GM12878 (cell line): Measurements from ENCODE around the gene SNED1. TPM values are rescaled to one million over a fixed set of nuclear protein-coding genes. Genes with fewer than 3 reads are reported as not detected.

Source experiments
- ASH2L ChIP-seq: fragments of 300-600, 200-600 bp; sonication (generic); IDR thresholded peaks from 2 replicates; pipeline ENCODE4 v1.6.1; 2017; ENCODE audit warnings: low read depth, mild to moderate bottlenecking, borderline replicate concordance
- BHLHE40 ChIP-seq, 2 experiments: fragments of 450-650 bp in 1 of 2; IDR thresholded peaks; 2 replicates each; pipeline ENCODE4 v1.6.1; 2011 to 2017; ENCODE audit warnings: low read depth in 2 of 2, borderline replicate concordance in 1 of 2, improper control_type of control experiment in 1 of 2, low read length in 1 of 2, mild to moderate bottlenecking in 1 of 2
- BMI1 ChIP-seq: fragments of 450-650 bp; IDR thresholded peaks from 2 replicates; pipeline ENCODE4 v1.6.1; 2016; ENCODE audit warnings: mild to moderate bottlenecking, moderate library complexity, borderline replicate concordance
- CBFB ChIP-seq: IDR thresholded peaks from 2 replicates; pipeline ENCODE4 v1.6.1; 2016; ENCODE audit warnings: antibody characterized with exemption, low read depth
- CBX5 ChIP-seq: sonication (generic); IDR thresholded peaks from 2 replicates; pipeline ENCODE4 v1.6.1; 2016; ENCODE audit warnings: low read depth, moderate library complexity, mild to moderate bottlenecking, inconsistent platforms
- CREB1 ChIP-seq: IDR thresholded peaks from 2 replicates; pipeline ENCODE4 v1.6.1; 2012; ENCODE audit warnings: low read depth, mild to moderate bottlenecking, inconsistent platforms
- DPF2 ChIP-seq: fragments of 450-650 bp; IDR thresholded peaks from 2 replicates; pipeline ENCODE4 v1.6.1; 2017; ENCODE audit warnings: mild to moderate bottlenecking
- EED ChIP-seq: sonication (generic); IDR thresholded peaks from 2 replicates; pipeline ENCODE4 v1.6.1; 2016; ENCODE audit warnings: antibody characterized with exemption, low read depth
- GATAD2B ChIP-seq: fragments of 450-650 bp; conservative IDR thresholded peaks from 2 replicates; pipeline ENCODE4 v1.6.1; 2017; ENCODE audit warnings: low read depth, mild to moderate bottlenecking, moderate library complexity
- MYB ChIP-seq: fragments of 150-350 bp; IDR thresholded peaks from 2 replicates; pipeline ENCODE4 v1.6.1; 2014; ENCODE audit warnings: mild to moderate bottlenecking, low read depth, low read length, borderline replicate concordance
- NR2F1 ChIP-seq: fragments of 450-650 bp; conservative IDR thresholded peaks from 2 replicates; pipeline ENCODE4 v1.6.1; 2017; ENCODE audit warnings: mild to moderate bottlenecking
- TAF1 ChIP-seq: IDR thresholded peaks from 2 replicates; pipeline ENCODE4 v1.6.1; 2011; ENCODE audit warnings: mild to moderate bottlenecking, low read depth, low read length, borderline replicate concordance
- WRNIP1 ChIP-seq: IDR thresholded peaks from 2 replicates; pipeline ENCODE4 v1.6.1; 2011; ENCODE audit warnings: low read depth, low read length, improper control_type of control experiment, borderline replicate concordance
- polyA plus RNA-seq, 11 experiments: library from polyadenylated mRNA; depleted of rRNA in 4 of 11; unstranded in 6 of 11; stranded (reverse) in 5 of 11; fragments of >200 nt; fragmentation: Nextera tagmentation in 4 of 11; fragmentation: Illumina TruSeq in 1 of 11; extraction: Ambion mirVana in 4 of 11; extraction: Trizol in 1 of 11; gene quantifications; 1 replicate in 1 of 11; 2 replicates in 10 of 11; pipeline versions ENCODE4 v1.2.1 to v1.2.3, GENCODE V29; 2011 to 2016; ENCODE audit warnings: inconsistent platforms in 2 of 11, missing spikeins in 2 of 11, low read depth in 1 of 11
- total RNA-seq, 4 experiments: library from RNA; depleted of rRNA in 3 of 4; stranded (reverse); fragments of >200 nt in 3 of 4; fragmentation: Illumina TruSeq in 1 of 4; extraction: Trizol in 1 of 4; gene quantifications; 2 replicates each; pipeline versions ENCODE4 v1.2.1 to v1.2.3, GENCODE V29; 2013 to 2021
- TF ChIP-seq, protein P1 (sequence below): IDR thresholded peaks from 2 replicates; pipeline ENCODE4 v1.6.1; 2011; ENCODE audit warnings: mild to moderate bottlenecking, low read depth, low read length, moderate library complexity; ENCODE audit not compliant: insufficient replicate concordance

SNED1 gene
- total and polyA plus RNA-seq, 10 of the 15 experiments (the other 5 are each of a cell fraction or from before 2014, with no cell fraction given), result 0.05 to 8.4 (median 3.0) TPM

DNA sequence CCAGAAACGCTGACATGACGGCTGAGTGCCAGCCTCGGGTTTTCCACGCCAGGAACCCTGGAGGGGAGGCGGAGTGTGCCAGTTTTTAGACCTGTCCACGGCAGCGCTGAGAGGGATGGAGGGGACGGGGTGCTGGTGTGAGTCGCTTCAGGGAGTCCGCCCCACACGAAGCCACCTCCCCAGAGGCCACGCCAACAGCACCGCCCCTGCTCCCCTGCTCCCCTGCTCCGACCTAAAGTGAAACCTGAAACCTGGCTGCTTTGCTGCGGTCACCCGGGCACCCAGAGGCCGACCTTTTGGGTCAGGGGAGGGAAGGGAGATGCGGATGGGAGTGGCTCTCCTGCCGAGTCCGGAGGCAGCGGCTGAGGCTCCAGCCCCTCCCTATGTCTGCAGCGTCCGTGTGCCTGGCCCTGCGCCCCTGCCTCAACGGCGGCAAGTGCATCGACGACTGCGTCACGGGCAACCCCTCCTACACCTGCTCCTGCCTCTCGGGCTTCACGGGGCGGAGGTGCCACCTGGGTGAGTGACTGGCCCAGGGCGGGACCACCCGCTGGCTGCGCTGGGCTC is 38.1 kb downstream of the SNED1 start (continued):
- TF ChIP-seq TAF1, result no peak
- TF ChIP-seq CBFB, result no peak
- TF ChIP-seq NR2F1, result peak; percentile 99
- TF ChIP-seq WRNIP1, result no peak
- TF ChIP-seq CREB1, result 0 out of 2 replicates have a peak, but pooled peaks have one; percentile 2
- TF ChIP-seq, protein P1, sequence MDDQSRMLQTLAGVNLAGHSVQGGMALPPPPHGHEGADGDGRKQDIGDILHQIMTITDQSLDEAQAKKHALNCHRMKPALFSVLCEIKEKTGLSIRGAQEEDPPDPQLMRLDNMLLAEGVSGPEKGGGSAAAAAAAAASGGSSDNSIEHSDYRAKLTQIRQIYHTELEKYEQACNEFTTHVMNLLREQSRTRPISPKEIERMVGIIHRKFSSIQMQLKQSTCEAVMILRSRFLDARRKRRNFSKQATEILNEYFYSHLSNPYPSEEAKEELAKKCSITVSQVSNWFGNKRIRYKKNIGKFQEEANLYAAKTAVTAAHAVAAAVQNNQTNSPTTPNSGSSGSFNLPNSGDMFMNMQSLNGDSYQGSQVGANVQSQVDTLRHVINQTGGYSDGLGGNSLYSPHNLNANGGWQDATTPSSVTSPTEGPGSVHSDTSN, result peak; percentile 51
- TF ChIP-seq DPF2, result peak; percentile 88
- no peak for TF ChIP-seq CBX5
- TF ChIP-seq ASH2L, result no peak
- TF ChIP-seq EED, result peak; percentile 45
- TF ChIP-seq BMI1, result no peak
- TF ChIP-seq BHLHE40 (IDR thresholded peaks at IDR 0.05; ENCODE audit: borderline replicate concordance in 1 of 2, low read depth in 2 of 2, low read length in 1 of 2), result peak in 1 of 2 experiments; percentile 46; a peak in 2 of 4 replicates
- TF ChIP-seq GATAD2B, result peak; percentile 60; the same call in 1 of the 2 replicates
- no peak for TF ChIP-seq MYB
